GM23338 (cell line): ENCODE measurements around the gene CYSLTR2. TPM values are rescaled to one million over a fixed set of nuclear protein-coding genes. Genes with fewer than 3 reads are reported as not detected.

Experiments used
- ATAC-seq: fragments of 200-7000 bp; cut with Tn5 transposase; 3 replicates; pipeline ENCODE4 v1.9.1; 2020
- DNase-seq: peaks from one replicate; pipeline ENCODE4 v3.0.0-alpha.2; 2015; ENCODE audit warnings: low spot score
- H2AFZ ChIP-seq: fragments of 200-600 bp; sonication (generic); 2 replicates; pipeline ENCODE4 v1.8.0; 2016; ENCODE audit warnings: antibody characterized with exemption, mild to moderate bottlenecking, moderate library complexity
- H3F3A ChIP-seq: fragments of 200-600 bp; sonication (generic); replicated peaks from 2 replicates; pipeline ENCODE4 v1.8.0; 2017; ENCODE audit warnings: antibody characterized with exemption, mixed run types, low read depth
- H3K27ac ChIP-seq: fragments of 200-600 bp; sonication (generic); 2 replicates; pipeline ENCODE4 v1.6.1; 2016; ENCODE audit warnings: low read depth
- H3K27me3 ChIP-seq: fragments of 200-600 bp; sonication (generic); 2 replicates; pipeline ENCODE4 v1.8.0; 2016; ENCODE audit warnings: mild to moderate bottlenecking, mixed run types, moderate library complexity; ENCODE audit not compliant: insufficient read depth
- H3K36me3 ChIP-seq: fragments of 200-600 bp; sonication (generic); 2 replicates; pipeline ENCODE4 v1.8.0; 2016; ENCODE audit warnings: mild to moderate bottlenecking; ENCODE audit not compliant: insufficient read depth
- H3K4me1 ChIP-seq: fragments of 200-600 bp; sonication (generic); 2 replicates; pipeline ENCODE4 v1.8.0; 2016; ENCODE audit warnings: mild to moderate bottlenecking, moderate library complexity; ENCODE audit not compliant: insufficient read depth
- H3K4me2 ChIP-seq: fragments of 200-600 bp; sonication (generic); 2 replicates; pipeline ENCODE4 v1.7.1; 2017; ENCODE audit warnings: mixed run types
- H3K4me3 ChIP-seq: fragments of 200-600 bp; sonication (generic); 2 replicates; pipeline ENCODE4 v1.6.1; 2016; ENCODE audit warnings: mixed run types
- H3K79me2 ChIP-seq: fragments of 200-600 bp; sonication (generic); replicated peaks from 2 replicates; pipeline ENCODE4 v1.8.0; 2017; ENCODE audit warnings: mild to moderate bottlenecking; ENCODE audit not compliant: insufficient read depth
- H3K9me2 ChIP-seq: fragments of 200-600 bp; sonication (generic); 2 replicates; pipeline ENCODE4 v1.8.0; 2017; ENCODE audit not compliant: insufficient read depth
- H4K20me1 ChIP-seq: fragments of 200-600 bp; sonication (generic); replicated peaks from 2 replicates; pipeline ENCODE4 v1.8.0; 2017; ENCODE audit warnings: mild to moderate bottlenecking; ENCODE audit not compliant: insufficient read depth
- H3K27ac Mint-ChIP-seq: 2 replicates; pipeline ENCODE4 v1.8.0; 2020; ENCODE audit warnings: inconsistent platforms, mild to moderate bottlenecking, moderate library complexity, mixed read lengths
- H3K27me3 Mint-ChIP-seq: 3 replicates; pipeline ENCODE4 v1.8.0; 2022; ENCODE audit warnings: low read depth, mild to moderate bottlenecking, moderate library complexity, mixed read lengths, inconsistent platforms; ENCODE audit not compliant: insufficient read depth, poor library complexity
- H3K36me3 Mint-ChIP-seq: 3 replicates; pipeline ENCODE4 v1.8.0; 2021; ENCODE audit warnings: low read depth, mild to moderate bottlenecking, inconsistent platforms, moderate library complexity, mixed read lengths
- H3K4me1 Mint-ChIP-seq: 3 replicates; pipeline ENCODE4 v1.8.0; 2020; ENCODE audit warnings: mild to moderate bottlenecking, inconsistent platforms, mixed read lengths
- H3K4me3 Mint-ChIP-seq: 3 replicates; pipeline ENCODE4 v1.8.0; 2021; ENCODE audit warnings: moderate library complexity, mild to moderate bottlenecking, inconsistent platforms, mixed read lengths
- H3K9me3 Mint-ChIP-seq: 3 replicates; pipeline ENCODE4 v1.8.0; 2020; ENCODE audit warnings: moderate library complexity, mild to moderate bottlenecking, inconsistent platforms, mixed read lengths
- CREB1 ChIP-seq: fragments of 250-450 bp; sonication (Bioruptor Pico); IDR thresholded peaks from 2 replicates; pipeline ENCODE4 v1.5.0; 2020; ENCODE audit warnings: low read depth, mild to moderate bottlenecking, moderate library complexity
- CTCF ChIP-seq, 2 experiments: fragments of 200-600 bp in 1 of 2; sonication (generic) in 1 of 2; conservative IDR thresholded peaks; 2 replicates each; pipeline versions ENCODE4 v1.5.1 to v1.6.1; 2016 to 2017; ENCODE audit warnings: antibody characterized with exemption in 2 of 2, low read depth in 2 of 2, mild to moderate bottlenecking in 2 of 2, moderate library complexity in 1 of 2
- ETS1 ChIP-seq: IDR thresholded peaks from 2 replicates; pipeline ENCODE4 v1.6.1; 2016; ENCODE audit warnings: antibody characterized with exemption
- EZH2 ChIP-seq: fragments of 200-600 bp; sonication (generic); IDR thresholded peaks from one replicate; pipeline ENCODE4 v1.8.0; 2017; ENCODE audit warnings: antibody characterized with exemption, mild to moderate bottlenecking, low read depth; ENCODE audit not compliant: unreplicated experiment
- EZH2phosphoT487 ChIP-seq: fragments of 200-600 bp; sonication (generic); IDR thresholded peaks from one replicate; pipeline ENCODE4 v1.8.1; 2018; ENCODE audit warnings: antibody characterized with exemption; ENCODE audit not compliant: unreplicated experiment
- JUNB ChIP-seq: IDR thresholded peaks from one replicate; pipeline ENCODE4 v1.6.1; 2016; ENCODE audit warnings: antibody characterized with exemption; ENCODE audit not compliant: unreplicated experiment
- NANOG ChIP-seq: IDR thresholded peaks from 2 replicates; pipeline ENCODE4 v1.6.1; 2016; ENCODE audit warnings: antibody characterized with exemption, borderline replicate concordance
- POLR2AphosphoS5 ChIP-seq: IDR thresholded peaks from 2 replicates; pipeline ENCODE4 v1.6.1; 2016; ENCODE audit warnings: antibody characterized with exemption, low read depth
- REST ChIP-seq: IDR thresholded peaks from one replicate; pipeline ENCODE4 v1.6.1; 2018; ENCODE audit warnings: antibody characterized with exemption; ENCODE audit not compliant: unreplicated experiment
- STAT1 ChIP-seq: IDR thresholded peaks from one replicate; pipeline ENCODE4 v1.6.1; 2016; ENCODE audit warnings: antibody characterized with exemption; ENCODE audit not compliant: unreplicated experiment
- ZNF114 ChIP-seq: fragments of 250-450 bp; sonication (Bioruptor Pico); IDR thresholded peaks from 2 replicates; pipeline ENCODE4 v1.5.0; 2020; ENCODE audit warnings: mild to moderate bottlenecking, moderate library complexity
- ZNF331 ChIP-seq: fragments of 250-450 bp; sonication (Bioruptor Pico); IDR thresholded peaks from 2 replicates; pipeline ENCODE4 v1.5.0; 2020; ENCODE audit warnings: low read depth, mild to moderate bottlenecking, moderate library complexity
- ZNF462 ChIP-seq: fragments of 250-450 bp; sonication (Bioruptor Pico); IDR thresholded peaks from 2 replicates; pipeline ENCODE4 v1.5.0; 2020; ENCODE audit warnings: mild to moderate bottlenecking, moderate library complexity
- polyA plus RNA-seq: library from polyadenylated mRNA; unstranded; fragments of >200 nt; fragmentation: Nextera tagmentation; extraction: Ambion mirVana; gene quantifications from 2 replicates; pipeline ENCODE4 v1.2.1, GENCODE V29; 2016
- total RNA-seq: library from RNA; depleted of rRNA; stranded (reverse); fragments of >200 nt; shearing (Covaris generic); gene quantifications from 2 replicates; pipeline ENCODE4 v1.2.3, GENCODE V29; 2014

Gene CYSLTR2
- total and polyA plus RNA-seq, 2 experiments from 2014 or later = not detected

GRCh38 chr13:48652851-48653471, 768 bp upstream of the CYSLTR2 start (continued):
- TF ChIP-seq CREB1 (CRISPR knock-in tag) = no peak
- no peak for TF ChIP-seq ZNF331

GRCh38 chr13:48654511-48654910, 782 bp downstream of the CYSLTR2 start:
- TF ChIP-seq POLR2AphosphoS5 = no peak
- TF ChIP-seq EZH2phosphoT487 = no peak
- TF ChIP-seq ZNF331 = no peak
- TF ChIP-seq ZNF114 (CRISPR knock-in tag) = no peak
- TF ChIP-seq ZNF462 (CRISPR knock-in tag) = no peak
- no peak for TF ChIP-seq NANOG
- no peak for TF ChIP-seq JUNB
- TF ChIP-seq STAT1 = no peak
- TF ChIP-seq EZH2 = no peak
- no peak for TF ChIP-seq CREB1 (CRISPR knock-in tag)
- no peak for TF ChIP-seq CTCF (conservative IDR thresholded peaks at IDR 0.05; ENCODE audit: low read depth in 2 of 2)
- no peak for TF ChIP-seq REST
- TF ChIP-seq ETS1 = no peak
- no peak overlapping the region for H3K27ac ChIP-seq
- Mint-ChIP-seq H3K9me3 (no peaks in the 10 kb centered on the region), H3K27ac (no peak overlapping the region), H3K4me1 (peaks cover 5% of the 10 kb centered on the region; the same call in 2 of the 3 replicates), H3K4me3 (no peak overlapping the region), H3K36me3 (no peaks in the 10 kb centered on the region), H3K27me3 (peaks cover 2% of the 10 kb centered on the region)
- H3K27me3 ChIP-seq = no peaks in the 10 kb centered on the region
- no peaks in the 10 kb centered on the region for H4K20me1 ChIP-seq
- no peak overlapping the region for H2AFZ ChIP-seq
- H3K4me1 ChIP-seq = no peaks in the 10 kb centered on the region
- H3K4me3 ChIP-seq = no peak overlapping the region
- H3K79me2 ChIP-seq = no peaks in the 10 kb centered on the region
- H3K9me2 ChIP-seq = no peaks in the 10 kb centered on the region
- DNase-seq (no peak), ATAC-seq (no peak)
- H3F3A ChIP-seq = no peaks in the 10 kb centered on the region
- H3K36me3 ChIP-seq = no peaks in the 10 kb centered on the region
- no peak overlapping the region for H3K4me2 ChIP-seq
